Breast epithelium (tissue), 4 donors: ENCODE data around the gene PRR22. TPM values are rescaled to one million over a fixed set of nuclear protein-coding genes. Genes with fewer than 3 reads are reported as not detected.

ENCODE experiments used
- DNase-seq, 2 donors: peaks; one replicate each; pipeline ENCODE4 v3.0.0-alpha.2; 2019; ENCODE audit warnings: low spot score in 2 of 2
- H3K27ac ChIP-seq, 2 donors: fragments of 200-600 bp; sonication (generic) in 1 of 2; one replicate each; pipeline ENCODE4 v1.5.1; 2016 to 2019; ENCODE audit warnings: mild to moderate bottlenecking in 1 of 2
- H3K27me3 ChIP-seq, 2 donors: fragments of 200-600 bp; sonication (generic) in 1 of 2; one replicate each; pipeline versions ENCODE4 v1.5.1 to v1.6.0; 2017 to 2019; ENCODE audit warnings: control low read depth in 1 of 2, mild to moderate bottlenecking in 1 of 2
- H3K36me3 ChIP-seq: fragments of 200-600 bp; one replicate; pipeline ENCODE4 v1.5.1; 2019
- H3K4me1 ChIP-seq, 2 donors: fragments of 200-600 bp; sonication (generic); one replicate each; pipeline ENCODE4 v1.5.1; 2016 to 2019; ENCODE audit warnings: control low read depth in 1 of 2
- H3K4me3 ChIP-seq, 3 donors: fragments of 200-600 bp; sonication (generic); 1 replicate in 2 of 3; 2 replicates in 1 of 3; pipeline ENCODE4 v1.5.1; 2016 to 2019; ENCODE audit warnings: mild to moderate bottlenecking in 3 of 3, moderate library complexity in 2 of 3
- H3K9me3 ChIP-seq, 2 donors: fragments of 200-600 bp; sonication (generic) in 1 of 2; one replicate each; pipeline ENCODE4 v1.5.1; 2016 to 2019; ENCODE audit warnings: control low read depth in 1 of 2
- CTCF ChIP-seq, 3 donors: fragments of 450-650 bp; IDR thresholded peaks; one replicate each; pipeline ENCODE4 v1.5.1; 2016 to 2017; ENCODE audit warnings: antibody characterized with exemption in 3 of 3, mild to moderate bottlenecking in 3 of 3, moderate library complexity in 3 of 3
- POLR2A ChIP-seq: fragments of 450-650 bp; IDR thresholded peaks from one replicate; pipeline ENCODE4 v1.6.1; 2016; ENCODE audit warnings: antibody characterized with exemption, mild to moderate bottlenecking, moderate library complexity
- POLR2AphosphoS5 ChIP-seq, 3 donors: sonication (generic); formaldehyde crosslinking; IDR thresholded peaks; one replicate each; pipeline ENCODE4 v1.6.1; 2017; ENCODE audit warnings: antibody characterized with exemption in 3 of 3
- intact Hi-C: fragments of 100-400 bp; cut with DNase I; formaldehyde crosslinking; loops from one replicate; pipeline ENCODE4 v1.15.1; 2023; ENCODE audit warnings: low total_unique reads
- total RNA-seq, 3 donors: library from RNA; depleted of rRNA; stranded (reverse); fragments of >200 nt; gene quantifications; one replicate each; pipeline ENCODE4 v1.1.0, GENCODE V29; 2016

Gene PRR22
- total RNA-seq, 3 donors from 2014 or later, result 0.64 to 2.0 (median 1.2) TPM

GRCh38 chr19:5820785-5821184, 36.2 kb upstream of the PRR22 start:
- Histone ChIP-seq H3K36me3 (no peaks in the 10 kb centered on the region), H3K27me3 (no peaks in the 10 kb centered on the region), H3K4me1 (no peaks in the 10 kb centered on the region), H3K9me3 (no peaks in the 10 kb centered on the region), H3K27ac (no peak overlapping the region), H3K4me3 (no peak overlapping the region)
- DNase-seq, result no peak
- TF ChIP-seq CTCF (IDR thresholded peaks at IDR 0.05) (no peak), POLR2A (no peak), POLR2AphosphoS5 (IDR thresholded peaks at IDR 0.05) (no peak)
- intact Hi-C loops, result no loop called here

GRCh38 chr19:5818594-5818993, 34.0 kb upstream of the PRR22 start:
- intact Hi-C loops, result no loop called here
- no peaks in the 10 kb centered on the region for H3K9me3 ChIP-seq
- H3K36me3 ChIP-seq, result no peaks in the 10 kb centered on the region
- H3K4me1 ChIP-seq, result no peaks in the 10 kb centered on the region
- H3K27ac ChIP-seq, result no peak overlapping the region
- H3K4me3 ChIP-seq, result no peak overlapping the region
- no peak for DNase-seq
- TF ChIP-seq POLR2AphosphoS5 (IDR thresholded peaks at IDR 0.05), result no peak
- TF ChIP-seq CTCF (IDR thresholded peaks at IDR 0.05), result no peak
- TF ChIP-seq POLR2A, result no peak
- H3K27me3 ChIP-seq, result no peaks in the 10 kb centered on the region

- Histone ChIP-seq H3K36me3 (no peaks in the 10 kb centered on the region), H3K4me3 (no peak overlapping the region), H3K4me1 (no peaks in the 10 kb centered on the region), H3K27me3 (no peaks in the 10 kb centered on the region), H3K9me3 (no peaks in the 10 kb centered on the region), H3K27ac (no peak overlapping the region)
- no peak for TF ChIP-seq POLR2AphosphoS5 (IDR thresholded peaks at IDR 0.05)
- no peak for TF ChIP-seq CTCF (IDR thresholded peaks at IDR 0.05)
- TF ChIP-seq POLR2A, result no peak
- intact Hi-C loops, result no loop called here
- DNase-seq, result no peak
These were observed 32.7 kb upstream of the PRR22 start for GRCh38 chr19:5817218-5817617.

- Histone ChIP-seq H3K27me3 (no peaks in the 10 kb centered on the region), H3K36me3 (no peaks in the 10 kb centered on the region)
These were observed 30.3 kb upstream of the PRR22 start for GRCh38 chr19:5814852-5815246.

More at GRCh38 chr19:5814852-5815246, 30.3 kb upstream of the PRR22 start:
- intact Hi-C loops, result no loop called here
- Histone ChIP-seq H3K4me3 (no peak overlapping the region), H3K9me3 (no peaks in the 10 kb centered on the region), H3K27ac (no peak overlapping the region), H3K4me1 (no peaks in the 10 kb centered on the region)
- no peak for TF ChIP-seq CTCF (IDR thresholded peaks at IDR 0.05)
- TF ChIP-seq POLR2AphosphoS5 (IDR thresholded peaks at IDR 0.05), result no peak
- no peak for TF ChIP-seq POLR2A
- no peak for DNase-seq
